Femur (tissue), 1 donor: Measurements from ENCODE around the gene ATP2A1.
A peak's percentile ranks its signal among the peaks of the same experiment; 100 is the strongest.
"Not testable (repeated sequence)": the region's sequence is repeated elsewhere in the genome, so short reads cannot be mapped to it uniquely, and the experiment has no call there.

Experiments used
- DNase-seq: peaks from one replicate; pipeline ENCODE4 v3.0.0-alpha.2; 2017

ATP2A1 gene

DNA sequence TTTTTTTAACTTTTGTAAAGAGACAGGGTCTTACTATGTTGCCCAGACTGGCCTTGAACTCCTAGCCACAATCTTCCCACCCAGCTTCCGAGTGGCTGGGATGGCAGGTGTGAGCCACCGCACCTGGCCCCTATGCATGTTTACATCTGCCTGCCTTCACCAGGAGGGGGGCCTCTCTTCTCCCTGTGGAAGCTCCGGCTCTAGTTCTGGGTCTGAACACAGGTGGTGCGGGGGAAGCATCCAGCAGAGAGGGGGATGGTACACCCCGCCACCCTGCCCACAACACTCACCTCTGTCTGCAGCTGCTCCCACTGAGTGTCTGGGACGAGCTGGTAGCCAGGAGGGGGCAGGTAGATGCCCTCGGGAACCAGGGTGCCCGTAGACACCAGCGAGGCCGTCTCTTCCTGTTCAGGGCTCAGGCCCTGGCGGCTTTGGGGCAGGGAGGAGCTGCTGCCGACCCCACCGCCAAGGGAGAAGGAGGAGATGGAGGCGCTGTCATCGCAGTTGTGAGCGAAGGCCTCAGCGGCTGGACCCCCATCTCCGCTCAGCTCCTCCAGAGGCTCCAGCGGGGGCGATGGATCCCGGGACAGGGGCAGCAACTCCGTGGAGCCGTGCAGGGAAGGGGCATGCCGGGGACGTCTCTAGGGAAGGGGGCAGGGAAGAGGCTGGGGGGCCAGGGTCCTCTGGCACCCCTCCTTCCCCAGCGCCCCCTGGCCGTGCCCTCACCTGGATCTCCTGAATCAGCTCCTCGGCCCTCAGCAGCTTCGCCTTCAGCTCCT lies 35.8 kb downstream of the ATP2A1 start:
- no peak for DNase-seq

DNA sequence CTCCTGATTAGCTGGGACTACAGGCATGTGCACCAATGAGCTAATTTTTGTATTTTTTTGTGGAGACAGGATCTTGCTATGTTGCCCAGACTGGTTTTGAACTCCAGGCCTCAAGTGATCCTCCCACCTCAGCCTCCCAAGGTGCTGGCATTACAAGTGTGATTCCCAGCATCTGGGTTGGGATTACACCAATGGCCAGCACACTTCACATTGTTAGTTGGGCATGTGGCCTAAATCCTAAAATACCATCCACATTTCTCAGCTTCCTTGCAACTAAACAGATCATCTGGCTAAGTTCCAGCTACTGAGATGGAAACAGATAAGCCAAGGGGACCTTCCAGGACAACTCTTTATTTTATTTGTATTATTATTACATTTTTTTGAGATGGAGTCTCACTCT lies 36.9 kb downstream of the ATP2A1 start:
- no peak for DNase-seq

DNA sequence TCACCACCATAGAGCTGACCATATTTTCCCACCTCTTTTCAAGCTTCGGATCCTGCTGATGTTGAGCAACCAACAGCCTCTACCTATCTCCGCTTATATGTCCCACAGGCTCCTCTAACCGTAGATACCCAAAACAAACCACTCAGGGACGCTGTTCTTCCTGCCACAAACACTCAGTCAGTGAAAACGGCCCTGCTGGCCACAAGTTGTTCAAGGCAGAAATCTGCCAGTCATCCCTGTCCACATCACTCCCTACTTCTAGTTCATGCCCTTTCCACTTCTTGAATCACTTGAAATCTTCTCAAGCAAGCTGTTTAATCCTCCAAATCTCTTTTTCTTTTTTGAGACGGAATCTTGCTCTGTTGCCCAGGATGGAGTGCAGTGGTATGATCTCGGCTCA lies 38.8 kb downstream of the ATP2A1 start:
- DNase-seq: no peak

DNA sequence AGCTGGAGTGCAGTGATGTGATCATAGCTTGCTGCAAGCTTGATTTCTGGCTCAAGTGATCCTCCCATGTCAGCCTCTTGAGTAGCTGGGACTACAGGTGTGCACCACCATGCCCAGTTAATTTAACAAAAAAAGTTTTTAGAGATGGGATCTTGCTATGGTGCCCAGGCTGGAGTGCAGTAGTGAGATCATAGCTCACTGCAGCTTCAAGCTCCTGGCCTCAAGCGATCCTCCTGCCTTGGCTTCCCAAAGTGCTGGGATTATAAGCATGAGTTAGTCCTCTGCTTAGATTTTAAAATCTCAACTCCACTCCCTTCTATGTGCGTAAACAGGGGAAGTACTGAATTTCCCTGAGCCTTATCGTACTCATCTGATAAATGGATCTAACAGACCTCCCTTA lies 40.4 kb downstream of the ATP2A1 start:
- no peak for DNase-seq

DNA sequence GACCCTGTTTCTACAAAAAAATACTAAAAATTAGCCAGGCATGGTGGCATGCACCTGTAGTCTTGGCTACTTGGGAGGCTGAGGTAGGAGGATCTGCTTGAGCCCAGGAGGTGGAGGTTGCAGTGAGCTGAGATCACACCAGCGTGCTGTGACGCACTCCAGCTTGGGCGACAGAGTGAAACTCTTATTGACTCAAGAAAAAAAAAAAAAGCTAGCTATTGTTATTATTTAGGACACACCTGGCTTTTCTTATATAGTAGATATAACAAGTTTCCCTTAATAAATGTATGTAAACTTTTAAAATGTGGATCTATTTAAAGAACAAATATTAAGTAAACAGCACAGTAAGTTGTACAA lies 44.9 kb downstream of the ATP2A1 start:
- no peak for DNase-seq

DNA sequence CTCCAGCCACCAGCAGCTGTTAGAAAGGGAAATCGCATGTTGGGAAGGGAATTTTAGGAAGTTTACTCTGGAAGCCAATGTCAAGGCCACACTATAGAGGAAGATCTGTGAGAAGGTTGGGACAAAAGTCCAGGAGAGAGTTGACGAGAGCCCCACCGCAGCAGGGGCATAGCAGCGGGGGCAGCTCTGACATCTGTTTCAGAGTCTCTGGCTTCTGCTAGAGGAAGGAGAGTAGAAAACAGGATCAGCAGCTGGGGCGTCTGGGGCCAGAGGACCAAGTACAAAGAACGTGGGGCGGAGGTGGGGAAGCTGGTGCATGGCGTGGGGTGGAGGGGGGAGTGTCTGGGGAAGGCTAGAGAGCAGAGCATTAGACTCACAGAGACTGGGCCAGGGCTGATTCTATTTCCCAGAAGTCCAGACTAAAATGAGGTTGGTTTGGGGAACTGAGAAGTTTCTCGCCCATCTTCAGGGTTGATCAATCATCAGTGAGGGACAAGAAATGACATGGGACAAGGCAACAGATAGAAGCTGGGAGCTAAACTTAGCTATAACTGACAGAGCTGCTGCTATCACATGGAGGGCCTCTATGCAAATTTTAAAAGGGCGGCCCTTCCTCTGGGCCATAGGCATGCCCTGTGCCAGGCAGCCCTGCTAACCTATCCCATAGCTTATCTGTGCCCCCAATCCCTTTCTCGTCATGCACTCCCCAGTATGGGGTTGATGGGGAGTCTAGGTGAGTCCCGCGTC lies 45.5 kb downstream of the ATP2A1 start:
- DNase-seq: peak; percentile 41

DNA sequence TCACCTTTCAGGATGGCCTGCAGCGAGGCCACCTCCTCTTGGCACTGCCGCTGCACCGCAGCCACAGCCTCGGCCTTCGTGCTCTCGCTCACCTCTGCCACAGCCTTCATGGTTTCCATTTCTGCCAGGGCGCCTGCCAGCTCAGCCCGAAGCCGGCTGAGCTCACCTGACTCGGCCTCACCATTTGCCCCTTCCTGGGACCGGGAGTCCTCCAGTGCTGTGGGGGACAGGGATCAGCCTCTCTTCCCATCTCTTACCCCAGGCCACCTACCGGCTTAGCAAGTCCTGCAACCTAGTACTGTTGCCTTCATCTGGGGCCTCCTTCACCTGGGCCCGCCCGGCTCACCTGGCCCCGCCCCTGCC lies 46.1 kb downstream of the ATP2A1 start:
- no peak for DNase-seq

DNA sequence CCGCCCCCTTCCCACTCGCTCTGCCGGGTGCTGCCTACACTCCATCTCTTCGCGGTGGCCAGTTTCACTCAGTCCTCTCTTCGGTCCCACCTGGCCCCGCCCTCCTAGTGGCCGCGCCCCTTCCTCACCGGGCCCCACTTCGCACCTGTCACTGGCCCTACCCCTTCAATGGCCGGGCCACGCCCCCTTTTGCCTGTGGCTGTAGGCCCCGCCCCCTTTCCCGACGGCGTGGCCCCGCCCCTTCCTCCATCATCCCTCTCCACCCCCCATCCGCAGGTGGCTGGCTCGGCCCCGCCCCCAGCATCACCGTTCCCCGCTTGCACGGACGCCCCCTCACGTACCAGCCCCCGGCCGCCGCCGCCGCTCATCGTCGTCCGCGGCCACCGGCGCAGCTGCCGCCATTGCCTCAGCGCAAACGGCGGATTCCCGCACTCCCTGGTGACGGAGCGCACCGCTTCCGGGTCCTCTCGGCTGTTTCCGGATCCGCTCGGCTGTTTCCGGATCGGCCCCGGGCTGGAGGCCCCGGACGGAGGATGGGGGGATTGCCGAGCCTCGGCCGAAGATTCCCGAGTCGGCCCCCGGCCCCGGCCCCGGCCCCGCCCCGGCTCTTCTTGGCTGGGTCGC lies 46.6 kb downstream of the ATP2A1 start, which contains the start of gene RABEP2:
Gene RABEP2 (minus strand): TSS at position 477 of the 624 bp plus-strand sequence. CDS start 75 bp downstream, at position 402.
- DNase-seq: peak; percentile 97

DNA sequence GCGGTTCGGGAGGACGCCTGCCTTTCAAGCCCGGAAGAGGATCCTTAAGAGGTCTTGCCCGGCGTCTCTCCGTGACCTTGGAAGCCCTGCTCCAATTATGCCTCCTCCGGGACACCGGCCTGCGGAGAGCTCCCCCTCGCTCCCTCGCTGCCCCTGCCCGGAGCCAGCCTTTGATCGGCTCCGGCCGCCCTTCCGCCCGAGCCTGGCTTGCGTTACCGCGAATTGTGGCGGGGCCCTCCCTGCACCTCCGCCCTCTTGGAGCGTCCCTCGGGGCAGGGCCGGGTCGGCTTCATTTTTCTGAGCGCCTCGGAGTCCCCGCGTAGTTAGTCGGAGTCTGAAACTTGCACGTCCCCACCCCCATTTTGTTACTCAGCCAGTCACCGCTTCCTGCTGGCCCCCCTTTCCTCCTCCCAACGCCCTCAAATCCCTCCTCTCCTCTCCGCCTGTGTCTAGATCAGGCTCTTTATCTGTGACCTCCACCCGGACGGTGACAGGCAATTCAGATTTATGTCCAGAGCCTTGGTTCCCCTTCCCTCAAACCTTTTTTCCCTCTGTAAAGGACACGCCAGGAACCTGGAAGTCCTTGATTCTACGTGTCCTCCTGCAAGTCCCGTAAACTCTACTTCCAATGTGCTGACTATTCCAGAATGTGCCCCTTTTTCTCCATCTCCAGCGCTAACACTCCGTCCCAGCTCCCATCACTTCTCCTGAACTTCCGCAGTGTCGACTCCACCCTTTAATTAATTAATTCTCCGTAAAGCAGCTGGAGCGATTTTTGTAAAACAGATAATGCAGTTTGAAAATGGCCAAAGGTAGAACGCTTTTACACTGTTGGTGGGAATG lies 47.3 kb downstream of the ATP2A1 start:
- peak; percentile 92 for DNase-seq

DNA sequence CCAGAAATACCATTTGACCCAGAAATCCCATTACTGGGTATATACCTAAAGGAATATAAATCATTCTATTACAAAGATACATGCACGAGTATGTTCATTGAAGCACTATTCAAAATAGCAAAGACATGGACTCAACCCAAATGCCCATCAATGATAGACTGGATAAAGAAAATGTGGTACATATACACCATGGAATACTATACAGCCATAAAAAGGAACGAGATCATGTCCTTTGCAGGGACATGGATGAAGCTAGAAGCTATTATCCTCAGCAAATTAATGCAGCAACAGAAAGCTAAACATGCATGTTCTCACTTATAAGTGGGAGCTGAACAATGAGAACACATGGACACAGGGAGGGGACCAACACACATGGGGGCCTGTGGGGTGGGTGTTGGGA lies 48.0 kb downstream of the ATP2A1 start:
- not testable (repeated sequence) for DNase-seq

DNA sequence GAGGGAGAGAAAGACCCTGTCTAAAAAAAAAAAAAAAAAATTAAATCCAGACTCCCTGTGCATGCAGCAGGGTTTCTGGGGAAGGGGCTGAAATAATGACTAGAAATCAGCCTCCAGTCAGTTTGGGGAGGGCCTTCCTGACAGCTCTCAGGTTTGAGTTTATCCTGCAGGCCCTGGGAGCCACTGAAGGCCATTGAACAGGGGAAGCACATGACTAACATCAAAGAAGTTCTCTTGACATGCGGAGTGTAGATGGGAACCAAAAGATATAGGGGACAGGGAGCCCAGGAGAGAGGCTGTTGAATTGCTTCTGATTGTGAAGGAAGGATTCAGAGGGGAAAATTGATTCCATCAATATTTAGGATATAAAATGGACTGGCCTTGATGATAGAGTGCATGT lies 49.5 kb downstream of the ATP2A1 start:
- no peak for DNase-seq

DNA sequence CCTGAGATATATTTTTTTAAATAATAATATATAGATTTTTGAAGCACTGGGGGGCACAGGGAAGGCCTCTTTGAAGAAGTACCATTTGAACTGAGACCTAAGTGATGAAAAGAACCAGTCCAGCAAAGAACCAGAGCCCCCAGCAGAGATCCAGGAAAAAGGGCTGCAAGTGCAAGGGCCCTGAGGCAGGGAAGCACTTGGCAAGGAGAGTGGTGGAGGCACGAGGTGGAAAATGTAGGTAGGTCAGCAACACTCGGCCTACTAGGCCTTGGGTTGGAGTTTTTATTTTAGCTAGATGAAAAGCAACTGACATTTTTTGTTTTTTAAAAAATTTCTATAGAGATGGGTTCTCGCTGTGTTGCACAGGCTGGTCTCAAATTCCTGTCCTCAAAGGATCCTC lies 51.9 kb downstream of the ATP2A1 start:
- DNase-seq: no peak

DNA sequence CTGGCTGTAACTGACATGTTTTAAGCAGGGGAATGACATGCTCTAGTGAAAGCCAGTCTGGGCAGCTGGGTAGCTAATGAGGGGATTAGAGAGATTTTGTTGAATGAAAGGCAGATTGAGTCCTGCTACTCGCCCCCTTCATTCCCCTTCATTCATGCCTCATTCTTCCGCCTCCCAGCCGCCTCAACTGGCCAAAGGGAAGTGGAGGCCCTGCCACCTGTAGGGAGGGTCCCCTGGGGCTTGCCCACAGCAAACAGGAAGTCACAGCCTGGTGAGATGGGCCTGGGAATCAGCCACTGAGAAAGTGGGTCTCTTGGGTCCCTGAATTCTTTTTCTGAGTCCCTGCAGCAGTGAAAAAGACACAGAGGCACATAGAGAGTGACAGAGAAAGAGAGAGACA lies 52.4 kb downstream of the ATP2A1 start:
- peak; percentile 40 for DNase-seq

DNA sequence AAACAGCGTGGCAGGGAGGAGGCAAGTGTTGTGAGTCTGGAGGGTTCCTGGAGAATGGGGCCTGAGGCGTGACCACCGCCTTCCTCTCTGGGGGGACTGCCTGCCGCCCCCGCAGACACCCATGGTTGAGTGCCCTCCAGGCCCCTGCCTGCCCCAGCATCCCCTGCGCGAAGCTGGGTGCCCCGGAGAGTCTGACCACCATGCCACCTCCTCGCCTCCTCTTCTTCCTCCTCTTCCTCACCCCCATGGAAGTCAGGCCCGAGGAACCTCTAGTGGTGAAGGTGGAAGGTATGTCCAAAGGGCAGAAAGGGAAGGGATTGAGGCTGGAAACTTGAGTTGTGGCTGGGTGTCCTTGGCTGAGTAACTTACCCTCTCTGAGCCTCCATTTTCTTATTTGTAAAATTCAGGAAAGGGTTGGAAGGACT lies 53.5 kb downstream of the ATP2A1 start, which contains the start of gene CD19:
Gene CD19 (plus strand): TSS at position 171 of the 425 bp plus-strand sequence. CDS start 30 bp downstream, at position 201.
- no peak for DNase-seq

DNA sequence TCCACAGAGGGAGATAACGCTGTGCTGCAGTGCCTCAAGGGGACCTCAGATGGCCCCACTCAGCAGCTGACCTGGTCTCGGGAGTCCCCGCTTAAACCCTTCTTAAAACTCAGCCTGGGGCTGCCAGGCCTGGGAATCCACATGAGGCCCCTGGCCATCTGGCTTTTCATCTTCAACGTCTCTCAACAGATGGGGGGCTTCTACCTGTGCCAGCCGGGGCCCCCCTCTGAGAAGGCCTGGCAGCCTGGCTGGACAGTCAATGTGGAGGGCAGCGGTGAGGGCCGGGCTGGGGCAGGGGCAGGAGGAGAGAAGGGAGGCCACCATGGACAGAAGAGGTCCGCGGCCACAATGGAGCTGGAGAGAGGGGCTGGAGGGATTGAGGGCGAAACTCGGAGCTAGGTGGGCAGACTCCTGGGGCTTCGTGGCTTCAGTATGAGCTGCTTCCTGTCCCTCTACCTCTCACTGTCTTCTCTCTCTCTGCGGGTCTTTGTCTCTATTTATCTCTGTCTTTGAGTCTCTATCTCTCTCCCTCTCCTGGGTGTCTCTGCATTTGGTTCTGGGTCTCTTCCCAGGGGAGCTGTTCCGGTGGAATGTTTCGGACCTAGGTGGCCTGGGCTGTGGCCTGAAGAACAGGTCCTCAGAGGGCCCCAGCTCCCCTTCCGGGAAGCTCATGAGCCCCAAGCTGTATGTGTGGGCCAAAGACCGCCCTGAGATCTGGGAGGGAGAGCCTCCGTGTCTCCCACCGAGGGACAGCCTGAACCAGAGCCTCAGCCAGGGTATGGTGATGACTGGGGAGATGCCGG lies 54.3 kb downstream of the ATP2A1 start:
- no peak for DNase-seq

DNA sequence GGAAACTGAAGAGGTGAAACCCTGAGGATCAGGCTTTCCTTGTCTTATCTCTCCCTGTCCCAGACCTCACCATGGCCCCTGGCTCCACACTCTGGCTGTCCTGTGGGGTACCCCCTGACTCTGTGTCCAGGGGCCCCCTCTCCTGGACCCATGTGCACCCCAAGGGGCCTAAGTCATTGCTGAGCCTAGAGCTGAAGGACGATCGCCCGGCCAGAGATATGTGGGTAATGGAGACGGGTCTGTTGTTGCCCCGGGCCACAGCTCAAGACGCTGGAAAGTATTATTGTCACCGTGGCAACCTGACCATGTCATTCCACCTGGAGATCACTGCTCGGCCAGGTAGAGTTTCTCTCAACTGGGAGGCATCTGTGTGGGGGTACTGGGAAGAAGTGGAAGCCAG lies 54.9 kb downstream of the ATP2A1 start:
- DNase-seq: no peak

DNA sequence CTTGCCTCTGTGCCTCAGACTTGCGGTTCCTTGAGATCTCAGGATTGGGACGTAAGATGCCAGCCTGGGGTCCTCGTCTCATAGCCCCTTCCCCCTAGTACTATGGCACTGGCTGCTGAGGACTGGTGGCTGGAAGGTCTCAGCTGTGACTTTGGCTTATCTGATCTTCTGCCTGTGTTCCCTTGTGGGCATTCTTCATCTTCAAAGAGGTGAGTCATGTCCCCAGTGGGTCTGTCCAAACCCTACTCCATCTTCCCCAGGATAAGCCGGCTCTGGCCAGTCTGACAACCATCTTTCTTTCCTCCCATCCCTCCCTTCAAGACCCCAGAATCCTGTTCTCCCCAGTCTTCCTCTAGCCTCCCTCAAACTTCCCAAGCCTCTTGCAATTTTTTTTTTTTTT lies 57.1 kb downstream of the ATP2A1 start:
- no peak for DNase-seq

DNA sequence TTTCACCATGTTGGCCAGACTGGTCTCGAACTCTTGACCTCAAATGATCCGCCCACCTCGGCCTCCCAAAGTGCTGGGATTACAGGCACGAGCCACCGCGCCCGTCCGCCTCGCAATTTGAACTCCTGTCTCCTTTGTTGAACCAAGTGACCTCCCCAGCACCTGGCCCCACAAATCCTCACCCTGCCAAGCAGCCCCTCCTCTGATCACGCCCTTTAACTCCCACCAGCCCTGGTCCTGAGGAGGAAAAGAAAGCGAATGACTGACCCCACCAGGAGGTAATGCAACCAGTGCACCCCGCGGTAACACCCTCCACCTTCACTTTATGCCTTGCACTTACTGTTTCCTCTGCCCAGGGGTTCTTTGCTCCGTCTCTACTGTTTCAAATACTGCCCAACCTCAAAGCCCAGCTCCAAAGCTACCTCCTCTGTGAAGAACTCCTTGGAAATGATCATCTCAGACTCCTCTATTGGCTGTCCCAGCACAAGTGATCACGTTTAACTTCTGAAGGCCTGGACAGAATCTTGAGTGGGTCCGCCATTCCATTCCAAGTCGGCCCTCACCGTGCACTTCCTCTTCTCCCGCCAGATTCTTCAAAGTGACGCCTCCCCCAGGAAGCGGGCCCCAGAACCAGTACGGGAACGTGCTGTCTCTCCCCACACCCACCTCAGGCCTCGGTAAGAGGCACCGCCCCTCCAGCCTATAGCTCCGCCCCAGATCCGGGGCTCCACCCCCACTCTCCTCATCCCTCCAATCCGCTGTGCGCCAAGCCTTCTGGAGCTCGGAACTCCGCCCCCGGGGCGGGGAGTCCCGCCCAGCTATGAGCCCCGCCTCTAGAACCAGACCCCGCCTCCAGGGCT lies 57.9 kb downstream of the ATP2A1 start:
- DNase-seq: peak; percentile 82

DNA sequence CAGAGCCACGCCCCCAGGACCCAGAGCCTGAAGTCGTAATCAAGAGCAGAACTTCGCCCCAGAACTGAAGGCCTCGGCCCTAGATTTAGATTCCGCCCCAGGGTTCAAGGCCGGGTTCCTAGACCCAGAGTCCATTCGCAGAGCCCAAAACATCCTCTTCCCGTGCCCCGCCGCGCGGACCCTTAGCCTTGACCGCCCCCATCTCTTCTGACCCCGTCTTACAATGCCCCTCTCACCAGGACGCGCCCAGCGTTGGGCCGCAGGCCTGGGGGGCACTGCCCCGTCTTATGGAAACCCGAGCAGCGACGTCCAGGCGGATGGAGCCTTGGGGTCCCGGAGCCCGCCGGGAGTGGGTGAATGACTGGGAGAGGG lies 58.5 kb downstream of the ATP2A1 start:
- DNase-seq: no peak

DNA sequence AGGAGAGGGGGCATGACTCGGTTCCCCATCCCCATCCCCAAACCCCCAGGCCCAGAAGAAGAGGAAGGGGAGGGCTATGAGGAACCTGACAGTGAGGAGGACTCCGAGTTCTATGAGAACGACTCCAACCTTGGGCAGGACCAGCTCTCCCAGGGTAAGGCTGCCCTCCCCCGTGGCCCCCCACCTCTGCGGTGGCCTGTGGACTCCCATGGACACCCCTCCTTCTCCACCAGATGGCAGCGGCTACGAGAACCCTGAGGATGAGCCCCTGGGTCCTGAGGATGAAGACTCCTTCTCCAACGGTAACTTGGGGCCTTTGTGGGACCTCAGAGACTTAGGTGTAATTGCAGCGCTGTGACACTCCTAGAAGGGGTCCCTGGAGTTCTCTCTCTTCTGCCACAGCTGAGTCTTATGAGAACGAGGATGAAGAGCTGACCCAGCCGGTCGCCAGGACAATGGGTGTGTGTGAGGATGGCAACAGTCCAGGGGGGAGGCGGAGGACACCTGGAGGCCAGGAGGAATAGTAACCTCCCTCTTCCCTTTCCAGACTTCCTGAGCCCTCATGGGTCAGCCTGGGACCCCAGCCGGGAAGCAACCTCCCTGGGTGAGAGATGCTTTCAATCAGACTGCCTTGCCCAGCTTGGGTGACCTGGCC lies 59.1 kb downstream of the ATP2A1 start:
- no peak for DNase-seq

DNA sequence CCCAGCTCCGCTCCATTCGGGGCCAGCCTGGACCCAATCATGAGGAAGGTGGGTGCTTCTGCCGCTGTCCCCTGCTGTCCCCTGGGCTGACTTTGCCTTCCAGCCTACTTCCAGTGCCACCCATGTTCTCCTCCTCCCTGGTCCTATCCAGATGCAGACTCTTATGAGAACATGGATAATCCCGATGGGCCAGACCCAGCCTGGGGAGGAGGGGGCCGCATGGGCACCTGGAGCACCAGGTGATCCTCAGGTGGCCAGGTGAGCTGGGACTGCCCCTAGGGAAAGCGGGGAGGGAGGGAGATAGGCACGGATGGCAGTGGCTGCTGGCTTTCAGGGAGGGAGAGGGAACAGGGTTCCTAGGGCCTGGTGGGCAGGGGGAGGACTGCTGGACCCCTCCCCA lies 60.4 kb downstream of the ATP2A1 start:
- no peak for DNase-seq
